Peyer's patch (tissue), 4 donors: Measurements from ENCODE around the gene RARB.

ENCODE experiments used
- CTCF ChIP-seq, 6 experiments: fragments of 450-650 bp in 4 of 6; fragments of 200-600 bp in 2 of 6; sonication (generic) in 1 of 6; IDR thresholded peaks; one replicate each; pipeline ENCODE4 v1.5.1; 2017 to 2019; ENCODE audit warnings: antibody characterized with exemption in 6 of 6, mild to moderate bottlenecking in 3 of 6, moderate library complexity in 1 of 6
- POLR2A ChIP-seq, 2 donors: fragments of 450-650 bp; IDR thresholded peaks; one replicate each; pipeline ENCODE4 v1.5.1; 2017; ENCODE audit warnings: antibody characterized with exemption in 2 of 2, mild to moderate bottlenecking in 2 of 2, moderate library complexity in 2 of 2

GRCh38 chr3:25587526-25587925 is 159.5 kb downstream of the RARB start:
- TF ChIP-seq CTCF (IDR thresholded peaks at IDR 0.05): no peak
- TF ChIP-seq POLR2A (IDR thresholded peaks at IDR 0.05): no peak
